ENCODE data around the gene NFAT5. TPM values are rescaled to one million over a fixed set of nuclear protein-coding genes. Genes with fewer than 3 reads are reported as not detected.

NFAT5 gene
- total RNA-seq, 2 donors from 2014 or later, result 41.4 to 52.7 TPM

GRCh38 chr16:69595127-69596036 is 29.6 kb downstream of the NFAT5 start:
- Histone ChIP-seq H3K4me1 (replicated peaks) (no peaks in the 10 kb centered on the region), H3K9me3 (no peaks in the 10 kb centered on the region), H3K36me3 (no peaks in the 10 kb centered on the region), H3K27ac (no peak overlapping the region), H3K27me3 (replicated peaks; ENCODE audit: insufficient read depth) (no peaks in the 10 kb centered on the region), H3K4me3 (no peak overlapping the region)
- TF ChIP-seq, protein P1, sequence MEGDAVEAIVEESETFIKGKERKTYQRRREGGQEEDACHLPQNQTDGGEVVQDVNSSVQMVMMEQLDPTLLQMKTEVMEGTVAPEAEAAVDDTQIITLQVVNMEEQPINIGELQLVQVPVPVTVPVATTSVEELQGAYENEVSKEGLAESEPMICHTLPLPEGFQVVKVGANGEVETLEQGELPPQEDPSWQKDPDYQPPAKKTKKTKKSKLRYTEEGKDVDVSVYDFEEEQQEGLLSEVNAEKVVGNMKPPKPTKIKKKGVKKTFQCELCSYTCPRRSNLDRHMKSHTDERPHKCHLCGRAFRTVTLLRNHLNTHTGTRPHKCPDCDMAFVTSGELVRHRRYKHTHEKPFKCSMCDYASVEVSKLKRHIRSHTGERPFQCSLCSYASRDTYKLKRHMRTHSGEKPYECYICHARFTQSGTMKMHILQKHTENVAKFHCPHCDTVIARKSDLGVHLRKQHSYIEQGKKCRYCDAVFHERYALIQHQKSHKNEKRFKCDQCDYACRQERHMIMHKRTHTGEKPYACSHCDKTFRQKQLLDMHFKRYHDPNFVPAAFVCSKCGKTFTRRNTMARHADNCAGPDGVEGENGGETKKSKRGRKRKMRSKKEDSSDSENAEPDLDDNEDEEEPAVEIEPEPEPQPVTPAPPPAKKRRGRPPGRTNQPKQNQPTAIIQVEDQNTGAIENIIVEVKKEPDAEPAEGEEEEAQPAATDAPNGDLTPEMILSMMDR (IDR thresholded peaks at IDR 0.05), result no peak
- TF ChIP-seq POLR2AphosphoS5 (IDR thresholded peaks at IDR 0.05) (no peak), POLR2A (IDR thresholded peaks at IDR 0.05) (no peak)
- no peak for DNase-seq (ENCODE audit: low spot score)
- intact Hi-C loops (cut with DNase I), result no loop called here
- 79% methylated on average over 8 of the region's 8 CpGs for WGBS

- Histone ChIP-seq H3K27me3 (replicated peaks; ENCODE audit: insufficient read depth) (no peaks in the 10 kb centered on the region), H3K4me3 (no peak overlapping the region), H3K27ac (no peak overlapping the region), H3K36me3 (no peaks in the 10 kb centered on the region), H3K4me1 (replicated peaks) (no peaks in the 10 kb centered on the region), H3K9me3 (no peaks in the 10 kb centered on the region)
- TF ChIP-seq POLR2AphosphoS5 (IDR thresholded peaks at IDR 0.05) (no peak), POLR2A (IDR thresholded peaks at IDR 0.05) (no peak)
- TF ChIP-seq, protein P1 (IDR thresholded peaks at IDR 0.05), result no peak
- intact Hi-C loops (cut with DNase I), result no loop called here
- DNase-seq (ENCODE audit: low spot score), result no peak
These were observed 31.0 kb downstream of the NFAT5 start for GRCh38 chr16:69596801-69597200.

DNA sequence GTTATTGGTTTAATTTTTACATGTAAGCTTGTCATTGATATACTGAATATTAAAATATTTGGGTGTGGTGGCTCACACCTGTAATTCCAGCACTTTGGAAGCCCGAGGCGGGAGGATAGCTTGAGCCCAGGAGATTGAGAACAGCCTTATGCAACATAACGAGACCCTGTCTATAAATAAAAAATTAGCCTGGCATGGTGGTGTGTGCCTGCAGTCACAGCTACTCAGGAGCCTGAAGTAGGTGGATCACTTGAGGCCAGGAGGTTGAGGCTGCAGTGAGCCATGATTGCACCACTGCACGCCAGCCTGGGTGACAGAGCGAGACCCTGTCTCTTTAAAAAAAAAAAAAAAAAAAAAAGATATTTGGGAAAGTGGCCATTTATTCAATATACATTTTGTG is 32.3 kb downstream of the NFAT5 start:
- H3K27me3 ChIP-seq (replicated peaks; ENCODE audit: insufficient read depth), result no peaks in the 10 kb centered on the region
- intact Hi-C loops (cut with DNase I), result no loop called here
- H3K4me1 ChIP-seq (replicated peaks), result no peaks in the 10 kb centered on the region
- H3K9me3 ChIP-seq, result no peaks in the 10 kb centered on the region
- TF ChIP-seq POLR2A (IDR thresholded peaks at IDR 0.05) (no peak), POLR2AphosphoS5 (IDR thresholded peaks at IDR 0.05) (no peak)
- TF ChIP-seq, protein P1 (IDR thresholded peaks at IDR 0.05), result no peak
- DNase-seq (ENCODE audit: low spot score), result no peak
- H3K27ac ChIP-seq, result no peak overlapping the region
- WGBS, result 79% methylated on average over 5 of the region's 5 CpGs
- no peaks in the 10 kb centered on the region for H3K36me3 ChIP-seq
- H3K4me3 ChIP-seq, result no peak overlapping the region

DNA sequence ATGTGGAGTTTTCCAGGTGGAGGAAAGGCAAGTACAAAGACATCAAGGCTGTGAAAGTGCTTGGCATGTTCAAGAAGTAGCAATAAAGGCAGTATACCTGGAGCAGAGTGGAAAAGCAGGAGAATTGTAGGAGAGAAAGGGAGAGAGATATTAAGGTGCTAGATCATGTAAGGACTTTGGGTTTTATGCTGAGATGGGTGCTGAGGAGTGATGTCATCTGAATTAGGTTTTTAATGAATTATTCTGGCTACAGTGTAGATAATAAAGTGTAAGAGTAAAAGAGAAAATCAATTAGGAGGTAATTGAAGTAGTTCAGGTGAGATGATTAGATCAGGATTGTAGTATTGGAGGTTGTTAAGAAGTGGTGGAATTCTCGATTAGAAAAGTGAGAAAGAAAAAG is 34.0 kb downstream of the NFAT5 start:
- 67% methylated on average over 1 of the region's 1 CpG for WGBS
- no peaks in the 10 kb centered on the region for H3K9me3 ChIP-seq
- no peaks in the 10 kb centered on the region for H3K36me3 ChIP-seq
- H3K27ac ChIP-seq, result no peak overlapping the region
- intact Hi-C loops (cut with DNase I), result no loop called here
- no peak for TF ChIP-seq POLR2A (IDR thresholded peaks at IDR 0.05)
- TF ChIP-seq, protein P1 (IDR thresholded peaks at IDR 0.05), result no peak
- TF ChIP-seq POLR2AphosphoS5 (IDR thresholded peaks at IDR 0.05), result no peak
- no peaks in the 10 kb centered on the region for H3K27me3 ChIP-seq (replicated peaks; ENCODE audit: insufficient read depth)
- DNase-seq (ENCODE audit: low spot score), result no peak
- H3K4me3 ChIP-seq, result no peak overlapping the region
- H3K4me1 ChIP-seq (replicated peaks), result no peaks in the 10 kb centered on the region

GRCh38 chr16:69600202-69600601 is 34.4 kb downstream of the NFAT5 start:
- Histone ChIP-seq H3K4me1 (replicated peaks) (no peaks in the 10 kb centered on the region), H3K36me3 (no peaks in the 10 kb centered on the region), H3K9me3 (no peaks in the 10 kb centered on the region), H3K27ac (no peak overlapping the region), H3K4me3 (no peak overlapping the region), H3K27me3 (replicated peaks; ENCODE audit: insufficient read depth) (no peaks in the 10 kb centered on the region)
- no peak for DNase-seq (ENCODE audit: low spot score)
- TF ChIP-seq POLR2A (IDR thresholded peaks at IDR 0.05) (no peak), POLR2AphosphoS5 (IDR thresholded peaks at IDR 0.05) (no peak)
- intact Hi-C loops (cut with DNase I), result no loop called here

Measured in prostate gland (tissue), 2 donors.